GM12864 (cell line): ENCODE results near the gene GSTO2.

Experiments used
- DNase-seq: peaks from one replicate; pipeline ENCODE4 v3.0.0-alpha.2; 2011; ENCODE audit warnings: low read depth
- H3K4me3 ChIP-seq: 2 replicates; pipeline ENCODE4 v1.5.1; 2011; ENCODE audit warnings: mild to moderate bottlenecking, low read depth, low read length, control low read depth
- CTCF ChIP-seq: IDR thresholded peaks from 2 replicates; pipeline ENCODE4 v1.5.1; 2011; ENCODE audit warnings: low read depth, mild to moderate bottlenecking, moderate library complexity, low read length, control low read depth, inconsistent platforms; ENCODE audit errors: missing control alignments

Gene GSTO2

GRCh38 chr10:104300736-104301292 lies 31.8 kb downstream of the GSTO2 start:
- TF ChIP-seq CTCF, result no peak
- no peak for DNase-seq
- no peak overlapping the region for H3K4me3 ChIP-seq

- no peak for DNase-seq
- no peak overlapping the region for H3K4me3 ChIP-seq
- TF ChIP-seq CTCF, result no peak
These were observed 33.1 kb downstream of the GSTO2 start for GRCh38 chr10:104301907-104302690.

- H3K4me3 ChIP-seq, result no peak overlapping the region
- no peak for TF ChIP-seq CTCF
- DNase-seq, result no peak
These were observed 34.8 kb downstream of the GSTO2 start for GRCh38 chr10:104303594-104304355.

GRCh38 chr10:104304356-104304745 lies 35.4 kb downstream of the GSTO2 start:
- no peak for TF ChIP-seq CTCF
- no peak overlapping the region for H3K4me3 ChIP-seq
- no peak for DNase-seq

- no peak for TF ChIP-seq CTCF
- no peak overlapping the region for H3K4me3 ChIP-seq
- DNase-seq, result no peak
These were observed 35.9 kb downstream of the GSTO2 start for GRCh38 chr10:104304927-104305326.

GRCh38 chr10:104306897-104307296 lies 37.9 kb downstream of the GSTO2 start:
- no peak overlapping the region for H3K4me3 ChIP-seq
- no peak for DNase-seq
- TF ChIP-seq CTCF, result no peak
